ENCODE measurements around the gene STYXL2. TPM values are rescaled to one million over a fixed set of nuclear protein-coding genes. Genes with fewer than 3 reads are reported as not detected.

STYXL2 gene
- total RNA-seq, 1 donor from 2014 or later = 0.09 TPM

DNA sequence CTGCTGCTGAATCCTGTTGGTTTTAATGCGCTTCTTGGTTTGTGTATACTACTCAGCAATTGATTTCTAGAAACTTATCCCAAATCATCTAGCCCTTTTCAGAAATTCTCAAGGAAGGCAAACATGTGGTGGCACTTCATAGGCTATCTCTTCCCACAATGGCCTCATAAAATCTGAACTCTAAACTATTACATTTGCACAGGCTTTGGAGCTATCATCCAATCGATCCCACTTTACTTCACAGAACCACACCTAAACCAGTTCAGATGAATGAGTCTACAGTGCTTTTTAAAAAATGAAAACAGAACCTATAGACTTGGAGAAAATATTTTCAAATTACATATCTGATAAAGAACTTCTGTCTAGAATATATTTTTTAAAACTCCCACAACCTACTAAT is 6.9 kb downstream of the STYXL2 start:
- TF ChIP-seq, protein P1, sequence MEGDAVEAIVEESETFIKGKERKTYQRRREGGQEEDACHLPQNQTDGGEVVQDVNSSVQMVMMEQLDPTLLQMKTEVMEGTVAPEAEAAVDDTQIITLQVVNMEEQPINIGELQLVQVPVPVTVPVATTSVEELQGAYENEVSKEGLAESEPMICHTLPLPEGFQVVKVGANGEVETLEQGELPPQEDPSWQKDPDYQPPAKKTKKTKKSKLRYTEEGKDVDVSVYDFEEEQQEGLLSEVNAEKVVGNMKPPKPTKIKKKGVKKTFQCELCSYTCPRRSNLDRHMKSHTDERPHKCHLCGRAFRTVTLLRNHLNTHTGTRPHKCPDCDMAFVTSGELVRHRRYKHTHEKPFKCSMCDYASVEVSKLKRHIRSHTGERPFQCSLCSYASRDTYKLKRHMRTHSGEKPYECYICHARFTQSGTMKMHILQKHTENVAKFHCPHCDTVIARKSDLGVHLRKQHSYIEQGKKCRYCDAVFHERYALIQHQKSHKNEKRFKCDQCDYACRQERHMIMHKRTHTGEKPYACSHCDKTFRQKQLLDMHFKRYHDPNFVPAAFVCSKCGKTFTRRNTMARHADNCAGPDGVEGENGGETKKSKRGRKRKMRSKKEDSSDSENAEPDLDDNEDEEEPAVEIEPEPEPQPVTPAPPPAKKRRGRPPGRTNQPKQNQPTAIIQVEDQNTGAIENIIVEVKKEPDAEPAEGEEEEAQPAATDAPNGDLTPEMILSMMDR (IDR thresholded peaks at IDR 0.05) = no peak
- no peak overlapping the region for H3K27ac ChIP-seq
- DNase-seq (no peak), ATAC-seq (no peak)
- H3K9me3 ChIP-seq = no peaks in the 10 kb centered on the region
- intact Hi-C loops (cut with DNase I) = no loop called here
- H3K4me1 ChIP-seq = no peaks in the 10 kb centered on the region
- H3K36me3 ChIP-seq = no peaks in the 10 kb centered on the region
- no peaks in the 10 kb centered on the region for H3K27me3 ChIP-seq (ENCODE audit: low read depth)
- no peak overlapping the region for H3K4me3 ChIP-seq

DNA sequence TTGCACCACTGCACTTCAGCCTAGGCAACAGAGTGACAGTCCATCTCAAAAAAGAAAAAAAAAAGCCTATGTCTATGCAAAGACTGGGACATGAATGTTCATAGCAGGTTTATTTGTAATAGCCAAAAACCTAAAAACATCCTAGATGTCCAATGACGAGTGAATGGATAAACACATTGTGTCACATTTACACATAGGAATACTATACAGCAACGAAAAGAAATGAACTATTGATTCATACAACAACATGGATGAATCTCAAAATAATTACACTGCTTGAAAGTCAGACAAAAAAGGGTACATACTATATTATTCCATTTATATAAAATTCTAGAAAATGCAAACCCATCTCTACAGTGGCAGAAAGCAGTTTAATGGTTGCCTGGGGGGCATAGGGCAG is 7.9 kb downstream of the STYXL2 start:
- ATAC-seq = no peak
- Histone ChIP-seq H3K27ac (no peak overlapping the region), H3K27me3 (ENCODE audit: low read depth) (no peaks in the 10 kb centered on the region), H3K36me3 (no peaks in the 10 kb centered on the region), H3K4me3 (no peak overlapping the region), H3K9me3 (no peaks in the 10 kb centered on the region), H3K4me1 (no peaks in the 10 kb centered on the region)
- TF ChIP-seq, protein P1 (IDR thresholded peaks at IDR 0.05) = no peak
- intact Hi-C loops (cut with DNase I) = no loop called here
- no peak for DNase-seq

DNA sequence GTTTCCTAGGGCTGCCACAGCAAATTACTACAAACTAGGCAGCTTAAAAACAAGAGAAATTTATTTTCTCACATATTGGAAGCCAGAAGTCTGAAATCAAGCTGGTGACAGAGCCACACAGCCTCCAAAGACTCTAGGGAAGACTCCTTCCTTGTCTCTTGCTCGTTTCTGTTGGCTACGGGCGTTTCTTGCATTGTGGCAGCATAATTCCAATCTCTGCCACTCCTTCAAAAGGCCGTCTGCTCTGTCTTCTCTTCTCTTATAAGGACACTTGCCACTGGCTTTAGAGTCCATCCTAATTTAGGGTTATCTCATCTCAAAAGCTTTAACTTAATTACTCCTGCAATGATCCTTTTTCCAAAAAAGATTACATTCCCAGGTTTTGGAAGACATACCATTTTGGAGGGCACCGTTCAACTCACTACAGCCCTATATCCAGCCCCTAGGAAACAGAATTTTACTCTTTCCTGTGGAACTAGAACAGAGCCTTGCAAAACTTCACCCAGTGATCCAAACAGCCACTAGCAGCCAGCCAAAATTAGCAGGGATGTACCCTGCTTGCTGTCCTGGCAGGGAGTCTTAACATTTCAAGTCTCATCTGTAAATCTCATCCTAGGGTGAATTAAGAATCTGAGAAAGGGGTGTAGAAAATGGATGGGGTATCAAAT is 9.2 kb downstream of the STYXL2 start:
- Histone ChIP-seq H3K36me3 (no peaks in the 10 kb centered on the region), H3K27me3 (ENCODE audit: low read depth) (no peaks in the 10 kb centered on the region), H3K27ac (no peak overlapping the region), H3K9me3 (no peaks in the 10 kb centered on the region), H3K4me1 (no peaks in the 10 kb centered on the region), H3K4me3 (no peak overlapping the region)
- ATAC-seq = no peak
- TF ChIP-seq, protein P1 (IDR thresholded peaks at IDR 0.05) = no peak
- no peak for DNase-seq
- intact Hi-C loops (cut with DNase I) = no loop called here

DNA sequence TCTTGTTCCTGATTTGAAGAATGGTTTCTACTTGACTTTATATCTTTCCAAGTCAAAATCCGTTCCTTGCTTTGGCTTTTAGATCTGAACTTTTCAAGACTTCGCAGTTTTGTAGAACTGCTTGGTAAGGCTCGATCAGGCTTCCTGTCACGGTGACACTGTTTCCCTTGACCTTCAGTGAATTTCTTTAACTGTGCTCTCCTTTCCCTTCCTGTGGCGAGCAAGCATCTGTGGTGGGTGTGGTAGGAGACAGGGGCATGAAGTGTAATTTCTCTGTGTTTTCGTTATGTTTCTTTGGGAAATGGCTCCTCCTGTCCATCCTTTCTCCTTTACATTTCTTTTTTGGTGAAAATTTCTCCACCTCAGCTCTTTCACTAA is 10.4 kb downstream of the STYXL2 start:
- TF ChIP-seq, protein P1 (IDR thresholded peaks at IDR 0.05) = no peak
- Histone ChIP-seq H3K4me1 (no peaks in the 10 kb centered on the region), H3K4me3 (no peak overlapping the region), H3K27me3 (ENCODE audit: low read depth) (no peaks in the 10 kb centered on the region), H3K9me3 (no peaks in the 10 kb centered on the region), H3K27ac (no peak overlapping the region), H3K36me3 (no peaks in the 10 kb centered on the region)
- DNase-seq = no peak
- ATAC-seq = no peak
- intact Hi-C loops (cut with DNase I) = no loop called here

DNA sequence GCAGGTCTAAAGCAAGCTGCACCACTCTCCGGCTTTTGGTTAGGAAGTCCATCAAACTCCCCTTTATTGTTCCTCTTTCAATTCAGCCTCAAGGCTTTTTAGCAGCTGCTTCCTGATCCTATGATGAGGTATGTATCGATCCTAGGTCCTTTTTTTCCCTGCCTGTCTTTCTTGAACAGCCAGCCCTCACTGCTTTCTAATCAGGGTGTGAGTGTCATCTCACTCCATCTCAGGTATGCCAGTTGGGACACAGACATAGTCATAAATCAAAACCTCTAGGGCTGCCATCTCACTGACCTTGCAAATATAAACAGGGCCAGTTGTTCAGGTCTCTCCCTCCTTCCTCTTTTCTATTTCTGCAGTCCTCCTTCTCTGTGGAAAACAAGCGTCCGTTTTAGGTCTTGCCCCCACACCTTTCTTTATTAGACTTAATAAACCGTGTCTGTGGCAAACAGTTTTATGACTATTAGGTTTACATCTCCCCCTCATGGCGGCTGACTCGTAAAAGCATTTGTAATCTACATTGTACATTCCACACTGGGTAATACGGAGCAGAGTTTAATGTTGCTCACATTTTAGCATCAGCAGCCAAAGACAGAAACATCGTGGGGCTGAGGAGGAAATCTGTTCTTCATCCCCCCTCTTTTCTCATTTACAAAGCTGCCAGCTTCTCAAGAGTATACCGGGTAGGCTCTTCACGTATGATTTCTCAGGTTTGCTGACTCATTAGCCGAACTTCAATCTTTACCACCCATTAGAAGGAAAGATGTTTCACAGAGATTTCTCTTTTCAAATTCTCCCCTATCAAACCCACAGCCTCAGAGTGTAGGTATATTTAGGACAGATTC is 11.6 kb downstream of the STYXL2 start:
- DNase-seq (no peak), ATAC-seq (no peak)
- H3K27ac ChIP-seq = no peak overlapping the region
- no peaks in the 10 kb centered on the region for H3K36me3 ChIP-seq
- no peaks in the 10 kb centered on the region for H3K9me3 ChIP-seq
- intact Hi-C loops (cut with DNase I) = no loop called here
- no peaks in the 10 kb centered on the region for H3K27me3 ChIP-seq (ENCODE audit: low read depth)
- TF ChIP-seq, protein P1 (IDR thresholded peaks at IDR 0.05) = no peak
- H3K4me1 ChIP-seq = no peaks in the 10 kb centered on the region
- H3K4me3 ChIP-seq = no peak overlapping the region

Measured in lower lobe of right lung (tissue), 2 donors.